ENCODE results near the gene GDPGP1.
"Not testable (repeated sequence)": the region's sequence is repeated elsewhere in the genome, so short reads cannot be mapped to it uniquely, and the experiment has no call there.

Gene GDPGP1

GRCh38 chr15:90264671-90265070 is 30.7 kb downstream of the GDPGP1 start:
- peak in 1 of 2 experiments; percentile 32 for DNase-seq

GRCh38 chr15:90265271-90266060 is 31.5 kb downstream of the GDPGP1 start, which contains the start of gene NGRN:
TSS of gene NGRN (plus strand) at chr15:90265672. CDS start at chr15:90265713, 41 bp downstream.
- DNase-seq, result peak; percentile 92 to 96

GRCh38 chr15:90266061-90266431 is 32.0 kb downstream of the GDPGP1 start:
- DNase-seq, result peak; percentile 56 to 87

DNA sequence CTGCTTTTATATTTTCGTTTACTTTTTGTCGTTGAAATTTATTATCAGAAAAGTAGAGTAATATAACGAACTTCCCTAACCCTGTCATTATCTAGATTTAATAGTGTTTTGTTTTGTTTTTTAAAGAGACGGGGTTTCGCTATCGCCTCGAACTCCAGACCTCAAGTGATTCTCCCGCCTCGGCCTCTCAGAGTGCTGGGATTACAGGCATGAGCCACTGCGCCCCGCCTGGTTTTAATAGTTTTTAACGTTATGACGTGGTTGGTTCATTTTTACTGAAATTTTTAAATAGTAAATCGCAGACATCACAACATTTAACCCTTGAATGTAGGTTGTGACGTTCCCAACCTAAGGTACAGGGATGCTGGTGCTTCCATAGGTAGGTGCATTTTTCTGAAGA is 32.5 kb downstream of the GDPGP1 start:
- DNase-seq, result no peak

DNA sequence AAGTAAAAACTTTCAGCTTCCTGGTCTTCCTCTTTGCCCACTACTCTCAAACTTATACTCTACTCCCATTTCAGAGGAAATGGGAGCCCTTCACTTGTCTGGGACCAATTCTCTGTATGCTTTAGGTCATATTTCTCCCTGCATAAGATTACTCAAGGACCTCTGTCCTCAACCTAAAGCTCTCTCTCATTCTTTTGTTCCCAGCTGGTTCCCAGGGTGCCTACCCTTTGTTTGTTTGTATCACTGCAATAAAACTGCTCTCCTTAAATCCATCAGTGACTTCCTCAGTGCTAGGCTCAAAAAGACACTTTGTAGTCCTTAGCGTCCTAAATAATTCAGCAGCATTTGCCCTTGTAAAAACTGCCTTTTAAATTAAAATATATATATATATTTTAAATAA is 34.4 kb downstream of the GDPGP1 start:
- no peak for DNase-seq

- no peak for DNase-seq
These were observed 36.6 kb downstream of the GDPGP1 start for GRCh38 chr15:90270502-90271150.

GRCh38 chr15:90271459-90272166 is 37.6 kb downstream of the GDPGP1 start:
- no peak for DNase-seq

DNA sequence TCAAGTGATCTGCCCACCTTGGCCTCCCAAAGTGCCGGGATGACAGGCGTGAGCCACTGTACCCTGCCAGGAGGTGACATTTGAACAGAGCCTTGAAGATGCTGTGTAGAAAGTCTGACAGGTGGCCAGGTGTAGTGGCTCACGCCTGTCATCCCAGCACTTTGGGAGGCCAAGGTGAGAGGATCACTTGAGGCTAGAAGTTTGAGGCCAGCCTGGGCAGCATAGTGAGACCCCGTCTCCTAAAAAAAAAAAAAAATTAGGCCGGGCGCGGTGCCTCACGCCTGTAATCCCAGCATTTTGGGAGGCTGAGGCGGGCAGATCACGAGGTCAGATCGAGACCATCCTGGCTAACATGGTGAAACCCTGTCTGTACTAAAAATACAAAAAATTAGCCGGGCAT is 44.5 kb downstream of the GDPGP1 start:
- not testable (repeated sequence) for DNase-seq

- not testable (repeated sequence) for DNase-seq
These were observed 46.7 kb downstream of the GDPGP1 start for GRCh38 chr15:90280743-90281142.

- not testable (repeated sequence) for DNase-seq
These were observed 47.6 kb downstream of the GDPGP1 start for GRCh38 chr15:90281637-90282036.

DNA sequence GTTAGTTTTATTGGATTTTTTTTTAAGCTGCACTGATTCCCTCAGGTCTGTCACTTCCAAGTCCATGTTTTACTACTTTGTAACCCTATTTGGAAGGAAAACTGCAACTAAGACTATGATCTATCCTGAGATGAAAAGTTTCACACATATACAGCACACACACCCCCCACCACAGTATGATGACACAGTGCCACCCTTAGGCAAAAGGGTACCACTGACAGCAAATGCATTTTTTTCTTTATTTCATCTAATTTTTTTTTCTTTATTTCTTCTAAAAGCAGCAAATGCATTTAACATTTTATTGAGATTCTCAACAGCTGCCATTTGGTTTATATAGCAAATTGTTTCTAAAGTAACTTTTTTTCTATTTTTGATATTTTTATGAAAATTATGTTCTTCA is 52.7 kb downstream of the GDPGP1 start:
- peak; percentile 37 to 67 for DNase-seq

DNA sequence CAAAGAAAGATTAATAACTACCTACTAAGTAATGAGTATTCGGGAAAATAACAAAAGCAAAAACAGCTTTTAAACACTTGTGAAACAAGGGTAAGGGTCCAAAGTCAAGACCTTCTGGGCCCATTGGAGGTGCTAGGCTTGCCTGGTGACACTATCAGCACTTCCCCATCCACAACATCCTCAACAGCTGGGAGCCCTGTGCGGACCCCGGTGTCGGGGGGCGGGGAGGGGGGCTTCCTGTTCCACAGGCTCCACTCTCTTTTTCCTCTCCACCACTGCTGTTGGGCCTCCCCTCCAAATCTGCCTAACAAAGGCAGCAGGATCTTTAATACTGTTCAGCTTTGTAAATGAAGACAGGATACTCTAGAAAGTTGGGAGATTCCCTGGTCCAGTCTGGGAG is 53.1 kb downstream of the GDPGP1 start:
- DNase-seq, result no peak

GRCh38 chr15:90287946-90288345 is 53.9 kb downstream of the GDPGP1 start:
- no peak for DNase-seq

- DNase-seq, result peak in 1 of 2 experiments; percentile 50
These were observed 57.8 kb downstream of the GDPGP1 start for GRCh38 chr15:90291679-90292356.

DNA sequence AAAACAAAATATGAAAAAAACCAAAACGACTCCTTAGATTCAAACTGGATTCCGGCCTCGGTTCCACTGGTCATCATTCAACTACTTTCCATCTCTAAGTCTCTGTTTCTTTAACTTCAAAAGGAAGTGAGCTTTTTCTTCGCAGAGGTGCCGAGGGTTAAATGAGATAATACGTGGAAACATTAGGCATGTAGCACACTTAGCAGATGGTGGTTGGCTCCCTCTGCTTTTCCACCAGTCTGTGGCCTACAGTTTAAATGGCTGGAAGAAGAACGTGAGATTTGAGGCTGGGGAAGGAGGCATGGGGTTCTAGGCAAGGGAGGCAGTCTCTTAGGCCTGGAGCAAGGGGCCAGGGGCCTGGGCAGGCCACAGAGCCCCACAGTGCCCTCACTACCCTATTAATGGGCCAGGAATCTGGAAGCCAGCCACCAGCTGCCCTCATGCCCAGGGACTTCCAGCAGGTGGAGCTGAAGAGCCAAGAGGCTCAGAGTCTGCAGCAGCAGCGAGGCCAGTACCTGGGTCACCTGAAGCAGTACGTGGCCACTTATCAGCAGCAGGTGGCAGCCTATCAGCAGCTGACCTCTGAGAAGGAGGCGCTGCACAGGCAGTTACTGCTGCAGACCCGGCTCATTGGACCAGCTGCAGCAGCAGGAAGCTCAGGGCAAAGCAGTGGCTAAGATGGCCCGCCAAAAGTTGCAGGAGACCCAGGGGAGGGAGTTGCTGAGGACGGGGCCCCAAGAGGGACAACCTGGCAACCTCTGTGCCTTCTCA is 59.2 kb downstream of the GDPGP1 start:
- DNase-seq, result peak; percentile 54 to 67

DNA sequence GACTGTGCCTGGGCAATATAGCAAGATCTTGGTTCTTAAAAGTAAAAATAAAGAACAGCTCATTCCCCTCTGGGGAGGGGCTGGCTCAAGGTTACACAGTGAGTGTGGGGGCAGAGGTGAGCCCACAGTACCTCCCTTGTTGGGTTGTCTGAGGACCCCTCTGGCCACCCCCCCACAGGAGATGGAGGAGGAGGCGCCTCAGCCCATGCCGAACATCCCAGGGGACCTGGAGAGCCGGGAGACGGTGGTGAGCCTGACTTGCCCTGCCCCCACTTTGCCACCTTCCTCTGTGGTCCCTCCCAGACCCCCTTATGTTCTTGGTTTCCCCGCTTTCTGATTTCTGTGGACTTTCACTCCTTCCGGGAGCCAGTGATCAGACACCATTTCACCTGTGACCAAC is 60.1 kb downstream of the GDPGP1 start:
- no peak for DNase-seq

DNA sequence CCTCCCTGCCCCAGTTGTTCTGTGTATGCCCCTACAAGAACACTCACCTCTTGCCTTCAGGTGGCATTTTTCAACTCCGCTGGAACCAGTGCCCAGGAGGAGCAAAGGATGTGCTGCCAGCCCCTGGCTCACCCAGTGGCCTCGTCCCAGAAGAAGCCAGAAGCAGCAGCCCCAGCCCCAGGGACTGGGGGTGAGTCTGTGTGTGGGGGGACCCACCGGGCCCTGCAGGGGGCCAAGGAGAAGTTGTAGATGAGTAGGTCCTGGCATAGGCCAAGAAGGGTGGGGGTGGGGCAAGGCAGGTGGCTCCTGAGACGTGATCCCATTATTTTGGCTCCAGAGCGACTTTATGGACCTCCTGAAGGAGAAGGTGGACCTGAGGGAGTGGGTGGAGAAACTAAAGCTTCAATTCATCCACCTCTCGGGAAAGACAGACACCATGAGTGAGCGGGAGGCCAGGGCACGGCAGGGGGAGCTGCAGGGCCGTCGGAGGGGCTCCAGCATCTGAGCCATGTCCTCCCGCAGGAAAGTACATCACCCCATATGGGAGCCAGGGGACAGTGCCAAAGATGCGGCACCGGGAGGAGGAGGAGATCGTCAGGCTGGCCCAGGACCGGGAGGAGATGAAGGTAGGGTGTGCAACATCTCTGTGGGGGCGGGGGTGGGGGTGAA is 60.7 kb downstream of the GDPGP1 start:
- DNase-seq, result no peak

DNA sequence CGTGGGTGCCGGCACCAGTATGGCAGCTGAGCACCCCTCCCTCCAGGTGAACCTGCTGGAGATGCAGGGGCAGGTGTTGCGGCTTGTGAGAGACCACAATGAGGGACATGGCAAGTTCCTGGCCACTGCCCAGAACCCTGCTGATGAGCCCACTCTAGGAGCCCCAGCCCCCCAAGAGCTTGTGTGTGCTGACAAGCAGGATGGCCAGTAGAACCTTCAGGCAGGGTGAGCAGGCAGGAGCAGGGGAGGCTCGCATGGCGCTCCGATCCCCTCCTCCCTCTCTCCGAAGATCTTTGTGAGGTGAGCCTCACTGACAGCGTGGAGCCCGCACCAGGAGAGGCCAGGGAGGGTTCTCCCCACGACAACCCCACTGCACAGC is 61.2 kb downstream of the GDPGP1 start:
- no peak for DNase-seq
